Spleen (tissue), 11 donors: ENCODE data around the gene MAN2A2. TPM values are rescaled to one million over a fixed set of nuclear protein-coding genes. Genes with fewer than 3 reads are reported as not detected.
A peak's percentile ranks its signal among the peaks of the same experiment; 100 is the strongest.
"Not testable (repeated sequence)": the region's sequence is repeated elsewhere in the genome, so short reads cannot be mapped to it uniquely, and the experiment has no call there.

Source experiments
- DNase-seq: peaks from one replicate; pipeline ENCODE4 v3.0.0-alpha.2; 2020
- H3K27ac ChIP-seq, 8 donors: fragments of 200-600 bp; sonication (generic) in 7 of 8; 1 replicate in 4 of 8; 2 replicates in 4 of 8; pipeline versions ENCODE4 v1.5.0 to v1.8.0; 2016 to 2021; ENCODE audit warnings: inconsistent platforms in 4 of 8, mild to moderate bottlenecking in 4 of 8, moderate library complexity in 1 of 8
- H3K27me3 ChIP-seq, 7 donors: fragments of 200-600 bp; sonication (generic) in 6 of 7; replicated peaks in 1 of 7; 1 replicate in 4 of 7; 2 replicates in 3 of 7; pipeline versions ENCODE4 v1.5.0 to v1.8.0; 2016 to 2021; ENCODE audit warnings: inconsistent platforms in 3 of 7, mild to moderate bottlenecking in 1 of 7
- H3K36me3 ChIP-seq, 6 donors: fragments of 200-600 bp; sonication (generic) in 5 of 6; 1 replicate in 4 of 6; 2 replicates in 2 of 6; pipeline versions ENCODE4 v1.5.0 to v1.8.0; 2016 to 2021; ENCODE audit warnings: inconsistent platforms in 2 of 6
- H3K4me1 ChIP-seq, 6 donors: fragments of 200-600 bp; sonication (generic) in 5 of 6; 1 replicate in 3 of 6; 2 replicates in 3 of 6; pipeline versions ENCODE4 v1.5.0 to v1.8.0; 2016 to 2021; ENCODE audit warnings: inconsistent platforms in 3 of 6
- H3K4me3 ChIP-seq, 8 donors: fragments of 200-600 bp; sonication (generic) in 7 of 8; 1 replicate in 4 of 8; 2 replicates in 4 of 8; pipeline versions ENCODE4 v1.5.0 to v1.8.0; 2016 to 2021; ENCODE audit warnings: inconsistent platforms in 4 of 8, mild to moderate bottlenecking in 4 of 8, moderate library complexity in 2 of 8
- H3K9me3 ChIP-seq, 8 donors: fragments of 200-600 bp; sonication (generic) in 7 of 8; 1 replicate in 4 of 8; 2 replicates in 4 of 8; pipeline versions ENCODE4 v1.5.0 to v1.8.0; 2016 to 2021; ENCODE audit warnings: inconsistent platforms in 4 of 8
- CTCF ChIP-seq, 11 experiments: fragments of 200-600 bp in 7 of 11; fragments of 450-650 bp in 4 of 11; sonication (generic) in 4 of 11; IDR thresholded peaks in 8 of 11; conservative IDR thresholded peaks in 3 of 11; 1 replicate in 7 of 11; 2 replicates in 4 of 11; pipeline versions ENCODE4 v1.4.0 to v1.8.0; 2016 to 2021; ENCODE audit warnings: antibody characterized with exemption in 11 of 11, inconsistent platforms in 4 of 11, mild to moderate bottlenecking in 1 of 11
- POLR2A ChIP-seq, 3 donors: fragments of 450-650 bp; IDR thresholded peaks; one replicate each; pipeline ENCODE4 v1.5.1; 2017; ENCODE audit warnings: antibody characterized with exemption in 3 of 3, mild to moderate bottlenecking in 1 of 3
- POLR2AphosphoS5 ChIP-seq, 3 donors: sonication (generic); formaldehyde crosslinking; IDR thresholded peaks; one replicate each; pipeline ENCODE4 v1.5.1; 2017; ENCODE audit warnings: antibody characterized with exemption in 3 of 3
- WGBS, 5 donors: extraction: QIAGEN DNeasy Blood & Tissue Kit in 3 of 5; methylation state at CpG; one replicate each; pipeline versions ENCODE4 v1.1.5 to v1.1.7; 2013 to 2018; 5-methylcytosine and 5-hydroxymethylcytosine counted together
- intact Hi-C: fragments of 100-400 bp; cut with DNase I; formaldehyde crosslinking; loops from one replicate; pipeline ENCODE4 v1.15.0; 2023; ENCODE audit warnings: low total_unique reads
- polyA plus RNA-seq, 3 donors: library from polyadenylated mRNA; stranded (reverse); fragments of 200-250 nt; gene quantifications; one replicate each; pipeline ENCODE4 v1.2.1, GENCODE V29; 2013
- total RNA-seq, 7 donors: library from RNA; depleted of rRNA in 3 of 7; stranded (reverse); fragments of >200 nt in 3 of 7; fragmentation: NEBNext Ultra II Directional in 4 of 7; extraction: Animal tissue kit (Norgen Biotek cat#: 25700) in 4 of 7; gene quantifications; one replicate each; pipeline versions ENCODE4 v1.1.0 to v1.2.1, GENCODE V29; 2016 to 2021
- donor health status: healthy with polysubstance abuse.
- donor health status: DM: no; HTN: no; CAD: no; lungs with moderate emphysema.
- donor health status: DM: no; HTN: no; CAD: no.
- donor health status: Bipolar disorder and iron deficiency.
- donor health status: healthy.
- donor health status: DM: no; HTN: no; CAD: no.
- donor health status: DM: yes; HTN: yes; CAD: no.

The MAN2A2 gene
- total and polyA plus RNA-seq, 10 donors = 13.7 to 167 (median 110) TPM

- WGBS, 5 donors = 71 to 81% (median 77%) methylated on average over 5 of the region's 5 CpGs
- Histone ChIP-seq H3K9me3 (no peaks in the 10 kb centered on the region), H3K27me3 (no peaks in the 10 kb centered on the region), H3K4me3 (no peak overlapping the region), H3K36me3 (peaks cover 0 to 52% (median 27%) of the 10 kb centered on the region in 6 donors), H3K4me1 (peaks cover 0 to 21% (median 13%) of the 10 kb centered on the region in 6 donors), H3K27ac (peak overlapping the region in 1 of 8 donors; percentile 48)
- DNase-seq = no peak
- TF ChIP-seq POLR2A (IDR thresholded peaks at IDR 0.05) = no peak
- no peak for TF ChIP-seq CTCF (IDR thresholded peaks at IDR 0.05 in 8 of 11, conservative IDR thresholded peaks at IDR 0.05 in 3 of 11)
- no peak for TF ChIP-seq POLR2AphosphoS5 (IDR thresholded peaks at IDR 0.05)
- intact Hi-C loops = no loop called here
Measured at GRCh38 chr15:90924375-90924774, 21.3 kb downstream of the MAN2A2 start.

GRCh38 chr15:90926766-90927165 lies 23.7 kb downstream of the MAN2A2 start:
- DNase-seq, H3K4me3 ChIP-seq, H3K9me3 ChIP-seq, H3K27me3 ChIP-seq, intact Hi-C loops: not testable (repeated sequence)
- 92 to 96% (median 94%) methylated on average over 10 of the region's 10 CpGs for WGBS, 5 donors
- Histone ChIP-seq H3K27ac (peak overlapping the region in 1 of 8 donors; percentile 99), H3K36me3 (peaks cover 0 to 28% (median 3%) of the 10 kb centered on the region in 6 donors), H3K4me1 (peaks cover 14 to 45% (median 35%) of the 10 kb centered on the region in 6 donors)

- intact Hi-C loops, H3K9me3 ChIP-seq, H3K27me3 ChIP-seq, DNase-seq, H3K4me3 ChIP-seq: not testable (repeated sequence)
- peak in 1 of 3 donors; percentile 20 for TF ChIP-seq POLR2AphosphoS5 (IDR thresholded peaks at IDR 0.05)
- 53 to 87% (median 72%) methylated on average over 7 of the region's 7 CpGs for WGBS, 5 donors
- Histone ChIP-seq H3K36me3 (peaks cover 0 to 18% (median 0%) of the 10 kb centered on the region in 6 donors), H3K27ac (peak overlapping the region in 7 of 8 donors; percentile 4 to 99 (median 97)), H3K4me1 (peaks cover 21 to 54% (median 47%) of the 10 kb centered on the region in 6 donors)
Measured at GRCh38 chr15:90928106-90928505, 25.0 kb downstream of the MAN2A2 start.

- no peaks in the 10 kb centered on the region for H3K9me3 ChIP-seq
- TF ChIP-seq POLR2A (IDR thresholded peaks at IDR 0.05) = no peak
- TF ChIP-seq CTCF (IDR thresholded peaks at IDR 0.05 in 8 of 11, conservative IDR thresholded peaks at IDR 0.05 in 3 of 11) = peak in 1 of 11 experiments; percentile 11
- no peak for TF ChIP-seq POLR2AphosphoS5 (IDR thresholded peaks at IDR 0.05)
- no peak for DNase-seq
- WGBS, 5 donors = 37 to 47% (median 44%) methylated on average over 21 of the region's 21 CpGs
- no peaks in the 10 kb centered on the region for H3K27me3 ChIP-seq
- peaks cover 28 to 68% (median 57%) of the 10 kb centered on the region in 6 donors for H3K4me1 ChIP-seq
- intact Hi-C loops = no loop called here
- H3K36me3 ChIP-seq = peaks cover 0 to 5% (median 0%) of the 10 kb centered on the region in 6 donors
- H3K27ac ChIP-seq = peak overlapping the region; percentile 95 to 99 (median 98)
- peak overlapping the region; percentile 40 to 83 (median 54) for H3K4me3 ChIP-seq
Measured at GRCh38 chr15:90929246-90930019, 26.3 kb downstream of the MAN2A2 start.

- TF ChIP-seq POLR2A (IDR thresholded peaks at IDR 0.05) (no peak), POLR2AphosphoS5 (IDR thresholded peaks at IDR 0.05) (no peak), CTCF (IDR thresholded peaks at IDR 0.05 in 8 of 11, conservative IDR thresholded peaks at IDR 0.05 in 3 of 11) (no peak)
- Histone ChIP-seq H3K27ac (peak overlapping the region; percentile 95 to 99 (median 98)), H3K9me3 (no peaks in the 10 kb centered on the region), H3K4me1 (peaks cover 38 to 81% (median 69%) of the 10 kb centered on the region in 6 donors), H3K4me3 (peak overlapping the region in 7 of 8 donors; percentile 40 to 83 (median 74)), H3K36me3 (no peaks in the 10 kb centered on the region), H3K27me3 (no peaks in the 10 kb centered on the region)
- intact Hi-C loops = no loop called here
- no peak for DNase-seq
- 61 to 69% (median 64%) methylated on average over 15 of the region's 15 CpGs for WGBS, 5 donors
Measured at GRCh38 chr15:90930861-90931574, 27.9 kb downstream of the MAN2A2 start.
